GM19467 (cell line): ENCODE results near the gene PRAMEF5.
"Not testable (repeated sequence)": the region's sequence is repeated elsewhere in the genome, so short reads cannot be mapped to it uniquely, and the experiment has no call there.

Source experiments
- ATAC-seq: cut with Tn5 transposase; IDR thresholded peaks from one replicate; pipeline ENCODE4 v1.9.1; 2021; ENCODE audit warnings: mild to moderate bottlenecking, moderate library complexity; ENCODE audit not compliant: unreplicated experiment

The PRAMEF5 gene

DNA sequence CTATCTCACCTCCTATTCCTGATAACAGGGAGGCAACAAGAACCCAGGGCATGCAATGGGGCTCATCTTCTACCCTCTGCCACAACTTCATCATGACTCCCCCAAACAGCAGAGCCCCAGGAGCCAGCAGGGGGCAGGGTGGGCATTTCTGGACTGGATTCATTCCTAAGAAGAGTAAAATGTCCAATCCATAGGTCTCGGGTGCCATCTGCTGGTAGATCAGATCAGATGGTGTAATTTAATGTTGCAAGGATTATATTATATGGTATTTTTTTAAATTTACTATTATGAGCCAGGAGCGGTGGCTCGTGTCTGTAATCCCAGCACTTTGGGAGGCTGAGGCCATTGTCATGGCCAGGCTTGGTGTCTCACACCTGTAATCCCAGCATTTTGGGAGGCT lies 11.1 kb downstream of the PRAMEF5 start:
- ATAC-seq, result not testable (repeated sequence)

GRCh38 chr1:13277016-13277415 lies 23.0 kb downstream of the PRAMEF5 start:
- not testable (repeated sequence) for ATAC-seq

DNA sequence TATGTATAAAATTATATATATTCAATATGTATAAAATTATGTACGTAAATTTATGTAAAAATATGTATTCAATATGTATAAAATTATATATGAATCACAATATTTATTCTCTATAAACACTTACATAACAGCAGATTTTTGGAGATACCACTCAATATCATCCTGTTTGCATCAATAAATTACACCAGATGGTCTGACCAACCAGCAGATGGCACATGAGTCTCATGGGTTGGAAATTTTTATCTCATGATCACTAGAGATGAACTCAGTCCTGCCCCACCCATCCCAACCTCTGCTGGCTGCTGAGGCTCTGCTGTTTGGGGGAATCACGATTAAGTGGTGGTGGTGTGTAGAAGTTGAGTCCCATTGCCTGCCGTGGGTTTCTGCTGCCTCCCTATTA lies 25.6 kb downstream of the PRAMEF5 start:
- ATAC-seq, result not testable (repeated sequence)

DNA sequence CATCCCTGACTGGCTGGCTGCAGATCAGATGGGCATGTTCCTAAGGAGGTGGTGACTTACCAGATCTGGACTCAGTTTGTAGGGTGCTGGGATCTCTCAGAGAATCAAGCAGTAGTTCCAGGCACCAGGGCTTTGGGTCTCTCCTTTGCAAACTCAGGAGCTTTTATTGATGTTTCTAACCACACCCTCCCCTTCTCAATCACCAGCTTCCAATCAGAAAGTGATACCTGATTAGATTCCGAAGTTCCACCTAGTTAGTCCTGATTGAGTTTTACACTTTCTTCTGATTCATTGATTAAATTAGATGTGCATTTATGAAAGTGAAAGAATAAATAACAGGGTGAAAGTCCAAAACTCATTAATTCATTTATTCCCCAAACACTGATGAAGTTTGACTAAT lies 31.0 kb downstream of the PRAMEF5 start, which contains the start of gene PRAMEF8:
Gene PRAMEF8, minus strand, starts transcription at position 101 of the 400 bp plus-strand sequence. CDS start 1,046 bp downstream, outside the sequence.
- ATAC-seq, result not testable (repeated sequence)

GRCh38 chr1:13289030-13289429 lies 35.0 kb downstream of the PRAMEF5 start:
- not testable (repeated sequence) for ATAC-seq

DNA sequence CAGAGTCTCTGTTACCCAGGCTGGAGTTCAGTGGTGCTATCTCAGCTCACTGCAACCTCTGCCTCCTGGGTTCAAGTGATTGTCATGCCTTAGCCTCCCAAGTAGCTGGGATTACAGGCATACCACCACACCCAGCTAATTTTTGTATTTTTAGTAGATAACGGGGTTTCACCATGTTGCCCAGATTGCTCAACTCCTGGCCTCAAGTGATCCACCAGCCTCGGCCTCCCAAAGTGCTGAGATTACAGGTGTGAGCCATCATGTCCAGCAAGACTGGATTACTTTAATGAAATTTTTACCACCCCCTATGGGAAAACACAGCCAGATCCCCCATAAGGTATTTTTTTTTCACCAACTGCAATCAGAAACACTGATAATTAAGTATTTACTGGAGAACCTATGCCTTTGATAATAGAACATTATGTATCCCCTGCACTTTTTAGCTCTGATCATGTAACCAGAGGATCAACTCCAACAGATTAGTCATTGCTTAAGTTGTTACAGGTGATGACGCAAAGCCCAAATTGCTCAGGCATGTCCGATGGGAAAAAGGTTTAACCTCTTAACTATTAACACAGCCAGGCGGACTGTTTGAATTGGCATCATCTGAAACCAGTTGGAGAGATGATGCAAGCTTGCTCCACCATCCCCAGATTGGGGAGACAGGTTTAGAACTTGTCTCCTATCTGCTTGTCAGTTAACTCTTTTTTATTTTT lies 43.4 kb downstream of the PRAMEF5 start:
- ATAC-seq, result not testable (repeated sequence)

DNA sequence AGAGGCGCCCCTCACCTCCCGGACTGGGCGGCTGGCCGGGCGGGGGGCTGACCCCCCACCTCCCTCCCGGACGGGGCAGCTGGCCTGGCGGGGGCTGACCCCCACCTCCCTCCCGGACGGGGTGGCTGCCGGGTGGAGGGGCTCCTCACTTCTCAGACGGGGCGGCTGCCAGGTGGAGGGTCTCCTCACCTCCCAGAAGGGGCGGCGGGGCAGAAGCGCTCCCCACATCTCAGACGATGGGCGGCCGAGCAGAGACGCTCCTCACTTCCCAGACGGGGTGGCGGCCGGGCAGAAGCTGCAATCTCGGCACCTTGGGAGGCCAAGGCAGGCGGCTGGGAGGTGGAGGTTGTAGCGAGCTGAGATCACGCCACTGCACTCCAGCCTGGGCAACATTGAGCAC lies 44.7 kb downstream of the PRAMEF5 start:
- not testable (repeated sequence) for ATAC-seq

- not testable (repeated sequence) for ATAC-seq
Observed at GRCh38 chr1:13302197-13302596, 48.2 kb downstream of the PRAMEF5 start.

DNA sequence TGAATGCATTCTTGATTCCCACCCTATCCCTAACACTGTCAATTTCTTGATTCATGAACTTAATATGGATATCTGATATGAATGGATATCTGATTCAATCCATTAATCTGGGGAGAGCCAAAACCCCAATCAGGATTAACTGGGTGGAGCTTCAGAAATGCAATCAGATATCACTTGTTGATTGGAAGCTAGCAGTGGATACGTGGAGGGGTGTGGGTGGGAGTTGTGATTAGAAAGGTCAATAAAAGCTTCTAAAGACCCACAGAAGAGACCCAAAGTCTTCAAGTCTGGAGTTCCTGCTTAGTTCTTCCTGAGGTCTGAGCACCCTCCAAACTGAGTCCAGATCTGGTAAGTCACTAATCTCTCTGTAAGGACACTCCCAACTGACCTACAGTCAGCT lies 49.2 kb downstream of the PRAMEF5 start, which contains the start of gene PRAMEF33:
Gene PRAMEF33, plus strand, starts transcription at position 301 of the 400 bp plus-strand sequence. CDS start 2,416 bp downstream, outside the sequence.
- not testable (repeated sequence) for ATAC-seq
